Right renal cortex interstitium (tissue), 3 donors: ENCODE data around the gene TRA2B. TPM values are rescaled to one million over a fixed set of nuclear protein-coding genes. Genes with fewer than 3 reads are reported as not detected.

Source experiments
- DNase-seq, 3 donors: peaks; one replicate each; pipeline ENCODE4 v3.0.0-alpha.2; 2013; ENCODE audit warnings: low read depth in 3 of 3, low spot score in 2 of 3
- polyA plus RNA-seq, 3 donors: library from polyadenylated mRNA; unstranded; fragments of 120-200 nt; gene quantifications; one replicate each; pipeline ENCODE4 v1.2.1, GENCODE V29; 2013; ENCODE audit not compliant: insufficient read length in 3 of 3

The TRA2B gene
- 100 to 1,000 TPM; 276 to 294 (median 288) TPM for polyA plus RNA-seq

- peak; percentile 89 to 97 (median 96) for DNase-seq
Observed at GRCh38 chr3:185937689-185938374, at the start of gene TRA2B. Gene TRA2B (minus strand): TSS chr3:185938014. CDS start chr3:185937860, 154 bp downstream.

GRCh38 chr3:185986198-185986777 is 48.5 kb upstream of the TRA2B start:
- no peak for DNase-seq

- no peak for DNase-seq
Observed at GRCh38 chr3:185984203-185984602, 46.4 kb upstream of the TRA2B start.

- DNase-seq = no peak
Observed at GRCh38 chr3:185983495-185984141, 45.8 kb upstream of the TRA2B start.

GRCh38 chr3:185982632-185983031 is 44.8 kb upstream of the TRA2B start:
- DNase-seq = no peak

- DNase-seq = no peak
Observed at GRCh38 chr3:185981621-185982020, 43.8 kb upstream of the TRA2B start.

- no peak for DNase-seq
Observed at GRCh38 chr3:185979721-185980121, 41.9 kb upstream of the TRA2B start.

GRCh38 chr3:185978516-185978915 is 40.7 kb upstream of the TRA2B start:
- no peak for DNase-seq

GRCh38 chr3:185977679-185978040 is 39.8 kb upstream of the TRA2B start:
- DNase-seq = no peak

- DNase-seq = peak in 1 of 3 donors; percentile 17
Observed at GRCh38 chr3:185976977-185977678, 39.3 kb upstream of the TRA2B start.

GRCh38 chr3:185976100-185976499 is 38.3 kb upstream of the TRA2B start:
- no peak for DNase-seq

- no peak for DNase-seq
Observed at GRCh38 chr3:185971579-185971978, 33.8 kb upstream of the TRA2B start.

- no peak for DNase-seq
Observed at GRCh38 chr3:185968168-185968567, 30.4 kb upstream of the TRA2B start.

- no peak for DNase-seq
Observed at GRCh38 chr3:185966655-185967054, 28.8 kb upstream of the TRA2B start.

GRCh38 chr3:185965496-185965895 is 27.7 kb upstream of the TRA2B start:
- no peak for DNase-seq

GRCh38 chr3:185961675-185962232 is 23.9 kb upstream of the TRA2B start:
- DNase-seq = no peak

GRCh38 chr3:185960522-185961288 is 22.9 kb upstream of the TRA2B start:
- peak in 1 of 3 donors; percentile 6 for DNase-seq

- peak in 1 of 3 donors; percentile 23 for DNase-seq
Observed at GRCh38 chr3:185959609-185960521, 22.1 kb upstream of the TRA2B start.

GRCh38 chr3:185958626-185959025 is 20.8 kb upstream of the TRA2B start:
- no peak for DNase-seq
